K562 (cell line): Measurements from ENCODE around the gene LGI4. TPM values are rescaled to one million over a fixed set of nuclear protein-coding genes. Genes with fewer than 3 reads are reported as not detected.

Experiments
- ATAC-seq: fragments of 200-7000 bp; cut with Tn5 transposase; 3 replicates; pipeline ENCODE4 v1.9.1; 2020; ENCODE audit warnings: moderate library complexity
- BruUV-seq: library from RNA; stranded (reverse); fragments of 400-500 nt; replicated peaks from 2 replicates; lab custom pipeline; 2021; lab: Mats Ljungman, UMichigan
- CTCF ChIA-PET: fragments of 300-600 bp; formaldehyde crosslinking; extraction: SDS; loops from one replicate; lab custom pipeline; 2021; ENCODE audit warnings: low intra/inter-chr PET ratio; lab: Yijun Ruan, JAX
- POLR2A ChIA-PET: fragments of 300-600, 350-650 bp; sonication (Branson Sonifier 250); formaldehyde crosslinking; extraction: SDS; loops from one replicate; lab custom pipeline; 2021; ENCODE audit warnings: antibody characterized with exemption, inconsistent platforms; lab: Yijun Ruan, JAX
- DNase-seq, 4 experiments: peaks; one replicate each; pipeline versions ENCODE4 v3.0.0 to v3.0.0-alpha.2; 2011 to 2018; ENCODE audit warnings: low spot score in 3 of 4, mixed read lengths in 3 of 4; ENCODE audit errors: extremely low read depth in 1 of 4
- FAIRE-seq: peaks from 2 replicates; lab custom pipeline; 2011; peaks lifted over from hg19 to GRCh38; lab: Jason Lieb, UNC
- H2AFZ ChIP-seq: 2 replicates; pipeline ENCODE4 v1.6.0; 2011; ENCODE audit warnings: low read depth, low read length, control low read depth, inconsistent platforms
- H3K27ac ChIP-seq: fragments of 200-600 bp; 3 replicates; pipeline ENCODE4 v1.8.0; 2011; ENCODE audit warnings: low read depth, mild to moderate bottlenecking, control low read depth, inconsistent platforms, low read length, moderate library complexity, mixed read lengths; ENCODE audit errors: extremely low read depth
- H3K27me3 ChIP-seq, 2 experiments: fragments of 300-600 bp in 1 of 2; 2 replicates in 1 of 2; 3 replicates in 1 of 2; pipeline versions ENCODE4 v1.6.0 to v1.8.0; 2011; ENCODE audit warnings: inconsistent platforms in 2 of 2, low read length in 2 of 2, mild to moderate bottlenecking in 1 of 2, mixed read lengths in 1 of 2, moderate library complexity in 1 of 2; ENCODE audit not compliant: control insufficient read depth in 2 of 2, insufficient read depth in 2 of 2
- H3K36me3 ChIP-seq: fragments of 300-600 bp; 3 replicates; pipeline ENCODE4 v1.8.0; 2011; ENCODE audit warnings: mild to moderate bottlenecking, low read length, inconsistent platforms; ENCODE audit not compliant: control insufficient read depth, insufficient read depth
- H3K4me1 ChIP-seq, 2 experiments: fragments of 200-600 bp in 1 of 2; replicated peaks in 1 of 2; 2 replicates in 1 of 2; 3 replicates in 1 of 2; pipeline versions ENCODE4 v1.5.1 to v1.8.0; 2011; ENCODE audit warnings: inconsistent platforms in 2 of 2, low read length in 2 of 2, mild to moderate bottlenecking in 1 of 2, mixed read lengths in 1 of 2, moderate library complexity in 1 of 2; ENCODE audit not compliant: control insufficient read depth in 2 of 2, insufficient read depth in 2 of 2
- H3K4me2 ChIP-seq: 2 replicates; pipeline ENCODE4 v1.6.1; 2011; ENCODE audit warnings: low read length, control low read depth, inconsistent platforms, mixed read lengths; ENCODE audit not compliant: insufficient read depth
- H3K4me3 ChIP-seq: fragments of 200-600 bp; sonication (generic), shearing (Covaris generic); 2 replicates; pipeline ENCODE4 v1.5.1; 2016; ENCODE audit warnings: control low read depth, inconsistent platforms
- H3K79me2 ChIP-seq: fragments of 200-600 bp; 3 replicates; pipeline ENCODE4 v1.8.0; 2011; ENCODE audit warnings: low read length, inconsistent platforms; ENCODE audit not compliant: control insufficient read depth, insufficient read depth
- H3K9ac ChIP-seq, 2 experiments: 2 replicates each; pipeline versions ENCODE4 v1.6.0 to v1.6.1; 2011; ENCODE audit warnings: low read depth in 2 of 2, low read length in 2 of 2, control low read depth in 1 of 2, inconsistent platforms in 1 of 2, mild to moderate bottlenecking in 1 of 2, mixed read lengths in 1 of 2; ENCODE audit not compliant: insufficient read depth in 1 of 2
- H3K9me1 ChIP-seq: one replicate; pipeline ENCODE4 v1.6.0; 2011; ENCODE audit warnings: inconsistent platforms, mild to moderate bottlenecking, low read length, moderate library complexity; ENCODE audit not compliant: control insufficient read depth, insufficient read depth
- H3K9me3 ChIP-seq: replicated peaks from 2 replicates; pipeline ENCODE4 v1.5.1; 2011; ENCODE audit warnings: low read depth, low read length, inconsistent platforms; ENCODE audit not compliant: control insufficient read depth, insufficient read depth
- H4K20me1 ChIP-seq: replicated peaks from 2 replicates; pipeline ENCODE4 v1.6.1; 2011; ENCODE audit warnings: low read length, inconsistent platforms, mixed read lengths; ENCODE audit not compliant: control insufficient read depth, insufficient read depth
- ASH1L ChIP-seq: fragments of 450-650 bp; IDR thresholded peaks from 2 replicates; pipeline ENCODE4 v1.6.1; 2018; ENCODE audit warnings: borderline replicate concordance, mild to moderate bottlenecking, low read depth; ENCODE audit not compliant: partially characterized antibody
- CEBPZ ChIP-seq: fragments of 150-350 bp; IDR thresholded peaks from 2 replicates; pipeline ENCODE4 v1.6.1; 2014; ENCODE audit warnings: low read depth, mild to moderate bottlenecking, low read length, borderline replicate concordance
- EGR1 ChIP-seq: fragments of 450-650 bp; conservative IDR thresholded peaks from 2 replicates; pipeline ENCODE4 v1.6.1; 2017; ENCODE audit warnings: mild to moderate bottlenecking
- ELF1 ChIP-seq: fragments of 200-800 bp; sonication (Bioruptor generic); IDR thresholded peaks from 2 replicates; pipeline ENCODE4 v1.6.1; 2016; ENCODE audit warnings: missing genetic modification characterization, missing compliant biosample characterization
- ILK ChIP-seq: fragments of 450-650 bp; IDR thresholded peaks from 2 replicates; pipeline ENCODE4 v1.6.1; 2016; ENCODE audit warnings: missing genetic modification characterization, low read depth, mild to moderate bottlenecking, missing compliant biosample characterization, moderate library complexity, borderline replicate concordance
- MCM5 ChIP-seq: fragments of 450-650 bp; IDR thresholded peaks from 2 replicates; pipeline ENCODE4 v1.6.1; 2016; ENCODE audit warnings: low read depth
- PATZ1 ChIP-seq: fragments of 250-450 bp; sonication (Bioruptor Pico); IDR thresholded peaks from 2 replicates; pipeline ENCODE4 v1.5.0; 2020; ENCODE audit warnings: mild to moderate bottlenecking, borderline replicate concordance
- SMARCA4 ChIP-seq: fragments of 450-650 bp; IDR thresholded peaks from 2 replicates; pipeline ENCODE4 v1.6.1; 2016
- SMARCC2 ChIP-seq: fragments of 450-650 bp; IDR thresholded peaks from 2 replicates; pipeline ENCODE4 v1.6.1; 2017; ENCODE audit warnings: antibody characterized with exemption, moderate library complexity, mild to moderate bottlenecking, low read depth
- SNRNP70 ChIP-seq: fragments of 200-400 bp; formaldehyde crosslinking; optimal IDR thresholded peaks from 2 replicates; pipeline ENCODE3; 2017; ENCODE audit warnings: low read depth, low read length
- TCFL5 ChIP-seq: fragments of 250-450 bp; sonication (Bioruptor Pico); conservative IDR thresholded peaks from 2 replicates; pipeline ENCODE4 v1.6.1; 2021; ENCODE audit warnings: mild to moderate bottlenecking, moderate library complexity, matching md5 sums
- THRA ChIP-seq: fragments of 450-650 bp; IDR thresholded peaks from 2 replicates; pipeline ENCODE4 v1.6.1; 2017; ENCODE audit warnings: mild to moderate bottlenecking, moderate library complexity
- ZNF24 ChIP-seq: fragments of 450-650 bp; IDR thresholded peaks from 2 replicates; pipeline ENCODE4 v1.6.1; 2016
- ZNF431 ChIP-seq: sonication (generic); formaldehyde crosslinking; IDR thresholded peaks from 2 replicates; pipeline ENCODE4 v1.8.0; 2022; ENCODE audit warnings: mild to moderate bottlenecking, missing genetic modification reagents
- ZNF695 ChIP-seq: fragments of 450-650 bp; formaldehyde crosslinking; IDR thresholded peaks from 2 replicates; pipeline ENCODE4 v1.4.0; 2020; ENCODE audit warnings: mild to moderate bottlenecking, moderate library complexity
- WGBS: fragments of 100-300 bp; shearing (Covaris generic); methylation state at CpG from one replicate; pipeline ENCODE4 v1.1.6; 2016; ENCODE audit warnings: low coverage, mixed read lengths; ENCODE audit not compliant: insufficient coverage; ENCODE audit errors: missing lambda C conversion rate; 5-methylcytosine and 5-hydroxymethylcytosine counted together
- in situ Hi-C: fragments of 300-500 bp; cut with MboI; formaldehyde crosslinking; loops from 4 replicates; pipeline ENCODE4 v1.15.0; 2018; ENCODE audit warnings: inconsistent platforms, mixed read lengths
- intact Hi-C: fragments of 100-400 bp; cut with micrococcal nuclease; formaldehyde crosslinking; loops from 2 replicates; pipeline ENCODE4 v1.14.2; 2022
- polyA plus RNA-seq, 8 experiments: library from polyadenylated mRNA; depleted of rRNA in 4 of 8; stranded (reverse) in 5 of 8; unstranded in 3 of 8; fragments of >200 nt; fragmentation: Nextera tagmentation in 2 of 8; fragmentation: Illumina TruSeq in 1 of 8; extraction: Ambion mirVana in 2 of 8; extraction: Trizol in 1 of 8; gene quantifications; 2 replicates each; pipeline versions ENCODE4 v1.2.1 to v1.2.3, GENCODE V29; 2011 to 2014; ENCODE audit warnings: inconsistent platforms in 1 of 8, missing spikeins in 1 of 8
- total RNA-seq, 7 experiments: library from RNA; depleted of rRNA in 6 of 7; stranded (reverse); fragments of >200 nt in 6 of 7; fragmentation: Illumina TruSeq in 2 of 7; extraction: Trizol in 2 of 7; gene quantifications; 2 replicates each; pipeline versions ENCODE4 v1.2.1 to v1.2.3, GENCODE V29; 2011 to 2021; ENCODE audit warnings: low replicate concordance in 1 of 7

LGI4 gene
- total and polyA plus RNA-seq, 9 of the 15 experiments (the other 6 are each of a cell fraction or from before 2014, with no cell fraction given), result 0.14 to 0.30 (median 0.24) TPM; not detected in 4

GRCh38 chr19:35093941-35094647, 40.8 kb downstream of the LGI4 start (continued):
- TF ChIP-seq CEBPZ (no peak), ASH1L (no peak)

GRCh38 chr19:35093430-35093829, 41.4 kb downstream of the LGI4 start:
- H3K4me2 ChIP-seq, result no peak overlapping the region
- peaks cover 12 to 42% of the 10 kb centered on the region in 2 experiments; a peak in 4 of 5 replicates for H3K4me1 ChIP-seq
- TF ChIP-seq ZNF431 (CRISPR knock-in tag) (no peak), THRA (no peak), PATZ1 (no peak), SMARCC2 (no peak), ZNF695 (CRISPR knock-in tag) (no peak), EGR1 (no peak), SNRNP70 (no peak), MCM5 (no peak), SMARCA4 (no peak), ELF1 (tag) (no peak), ILK (tag) (no peak), ZNF24 (no peak), TCFL5 (CRISPR knock-in tag) (no peak)
- no peak overlapping the region for H2AFZ ChIP-seq
- no peaks in the 10 kb centered on the region for H3K79me2 ChIP-seq
- H4K20me1 ChIP-seq, result no peaks in the 10 kb centered on the region
- H3K4me3 ChIP-seq, result no peak overlapping the region
- BruUV-seq, result no TSS peak
- no peak for ATAC-seq
- in situ Hi-C loops, result no loop called here
- no peak overlapping the region for H3K9ac ChIP-seq
- no peaks in the 10 kb centered on the region for H3K36me3 ChIP-seq
- H3K27me3 ChIP-seq, result no peaks in the 10 kb centered on the region; a peak in 1 of 5 replicates
- H3K9me1 ChIP-seq, result no peaks in the 10 kb centered on the region
- no peak overlapping the region for H3K27ac ChIP-seq
- 67% methylated on average over 5 of the region's 5 CpGs for WGBS
- intact Hi-C loops, result loop anchor here (10.0 kb wide), 1 partner anchor 49 kb away; the partner anchor contains the start of gene HPN
- no peaks in the 10 kb centered on the region for H3K9me3 ChIP-seq
- CTCF ChIA-PET, result interaction anchor here (0.6 kb wide), 1 partner anchor 94 kb away, joined by 3 read pairs; no protein-coding TSS in a partner anchor
- DNase-seq, result no peak
- no peak for FAIRE-seq
- POLR2A ChIA-PET, result interaction anchor here (1.0 kb wide), 1 partner anchor 49 kb away, joined by 4 read pairs; no protein-coding TSS in a partner anchor
